GM12892 (cell line): ENCODE measurements around the gene C20orf144.

Experiments used
- POLR2A ChIP-seq: IDR thresholded peaks from 2 replicates; pipeline ENCODE4 v1.6.1; 2011; ENCODE audit warnings: low read depth, low read length, control low read depth
- POLR2AphosphoS5 ChIP-seq: IDR thresholded peaks from 2 replicates; pipeline ENCODE4 v1.6.1; 2011; ENCODE audit warnings: low read depth, low read length, control low read depth
- TAF1 ChIP-seq: IDR thresholded peaks from 2 replicates; pipeline ENCODE4 v1.6.1; 2011; ENCODE audit warnings: low read depth, mild to moderate bottlenecking, control low read depth, low read length, borderline replicate concordance

DNA sequence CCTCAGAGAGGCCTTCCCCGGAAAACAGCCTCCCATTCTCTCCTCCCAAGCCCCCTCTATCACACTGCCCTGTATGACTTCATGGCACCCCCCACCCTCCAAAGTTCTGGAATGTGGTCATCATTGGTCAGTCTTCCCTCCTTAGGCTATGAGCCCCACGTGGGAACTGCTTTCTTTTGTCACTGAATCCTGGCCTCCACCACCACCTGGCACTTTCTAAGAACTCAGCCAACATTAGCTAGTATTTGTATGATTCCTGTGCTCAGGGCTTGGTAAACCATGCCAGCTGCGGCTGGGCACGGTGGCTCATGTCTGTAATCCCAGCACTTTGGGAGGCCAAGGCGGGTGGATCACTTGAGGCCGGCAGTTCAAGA, 32.5 kb downstream of the C20orf144 start:
- no peak for TF ChIP-seq POLR2A
- TF ChIP-seq TAF1: no peak
- TF ChIP-seq POLR2AphosphoS5: no peak
